Natural killer cell (primary cell): ENCODE data around the gene PTPRCAP. TPM values are rescaled to one million over a fixed set of nuclear protein-coding genes. Genes with fewer than 3 reads are reported as not detected.

Experiments
- ATAC-seq, 3 donors: fragments of 150-1000 bp in 2 of 3; fragments of 200-7000 bp in 1 of 3; cut with Tn5 transposase; 1 replicate in 1 of 3; 2 replicates in 2 of 3; pipeline ENCODE4 v1.10.0; 2021; ENCODE audit warnings: mild to moderate bottlenecking in 2 of 3, moderate library complexity in 2 of 3
- DNase-seq, 2 donors: peaks; one replicate each; pipeline versions ENCODE4 v3.0.0 to v3.0.0-alpha.2; 2013 to 2021; ENCODE audit warnings: mixed read lengths in 1 of 2
- H3K27ac ChIP-seq: one replicate; pipeline ENCODE4 v1.5.1; 2013; ENCODE audit warnings: mild to moderate bottlenecking, low read length
- H3K27me3 ChIP-seq: one replicate; pipeline ENCODE4 v1.6.1; 2013; ENCODE audit warnings: low read length; ENCODE audit not compliant: control insufficient read depth, insufficient read depth
- H3K36me3 ChIP-seq: one replicate; pipeline ENCODE4 v1.6.1; 2013; ENCODE audit warnings: low read length; ENCODE audit not compliant: control insufficient read depth, insufficient read depth
- H3K4me1 ChIP-seq: one replicate; pipeline ENCODE4 v1.6.1; 2013; ENCODE audit warnings: low read length; ENCODE audit not compliant: control insufficient read depth, insufficient read depth
- H3K4me3 ChIP-seq: one replicate; pipeline ENCODE4 v1.5.1; 2013; ENCODE audit warnings: low read length
- H3K9me3 ChIP-seq: one replicate; pipeline ENCODE4 v1.6.1; 2013; ENCODE audit warnings: low read length; ENCODE audit not compliant: control insufficient read depth, insufficient read depth
- H3K27ac Mint-ChIP-seq, 2 donors: one replicate each; pipeline ENCODE4 v1.8.0; 2022; ENCODE audit warnings: mild to moderate bottlenecking in 2 of 2, mixed read lengths in 2 of 2, moderate library complexity in 1 of 2
- H3K27me3 Mint-ChIP-seq, 2 donors: one replicate each; pipeline ENCODE4 v1.8.0; 2022; ENCODE audit warnings: low read depth in 2 of 2, mixed read lengths in 2 of 2
- H3K36me3 Mint-ChIP-seq: one replicate; pipeline ENCODE4 v1.8.0; 2022; ENCODE audit warnings: mixed read lengths
- H3K4me1 Mint-ChIP-seq, 2 donors: one replicate each; pipeline ENCODE4 v1.8.0; 2022; ENCODE audit warnings: mixed read lengths in 2 of 2
- H3K4me3 Mint-ChIP-seq: one replicate; pipeline ENCODE4 v1.8.0; 2022; ENCODE audit warnings: mild to moderate bottlenecking, moderate library complexity, mixed read lengths
- H3K9me3 Mint-ChIP-seq, 2 donors: one replicate each; pipeline ENCODE4 v1.8.0; 2022; ENCODE audit warnings: mixed read lengths in 2 of 2
- WGBS: methylation state at CpG from one replicate; pipeline ENCODE4 v1.1.7; 2013; ENCODE audit warnings: missing lambda C conversion rate; ENCODE audit not compliant: insufficient coverage; 5-methylcytosine and 5-hydroxymethylcytosine counted together
- intact Hi-C: fragments of 100-400 bp; cut with micrococcal nuclease; formaldehyde crosslinking; loops from one replicate; pipeline ENCODE4 v1.14.2; 2022
- total RNA-seq, 4 donors: library from RNA; stranded (reverse); fragments of 120-200 nt in 1 of 4; gene quantifications; one replicate each; pipeline versions ENCODE4 v1.2.3 to v1.2.4, GENCODE V29; 2013 to 2022
- TF ChIP-seq, protein P1 (sequence below): fragments of 200-600 bp; IDR thresholded peaks from one replicate; pipeline ENCODE4 v1.8.0; 2022; ENCODE audit warnings: antibody characterized with exemption

PTPRCAP gene
- total RNA-seq, 3 donors from 2014 or later (not counting 1 experiment from before 2014, with no cell fraction given): 240 to 301 (median 269) TPM

DNA sequence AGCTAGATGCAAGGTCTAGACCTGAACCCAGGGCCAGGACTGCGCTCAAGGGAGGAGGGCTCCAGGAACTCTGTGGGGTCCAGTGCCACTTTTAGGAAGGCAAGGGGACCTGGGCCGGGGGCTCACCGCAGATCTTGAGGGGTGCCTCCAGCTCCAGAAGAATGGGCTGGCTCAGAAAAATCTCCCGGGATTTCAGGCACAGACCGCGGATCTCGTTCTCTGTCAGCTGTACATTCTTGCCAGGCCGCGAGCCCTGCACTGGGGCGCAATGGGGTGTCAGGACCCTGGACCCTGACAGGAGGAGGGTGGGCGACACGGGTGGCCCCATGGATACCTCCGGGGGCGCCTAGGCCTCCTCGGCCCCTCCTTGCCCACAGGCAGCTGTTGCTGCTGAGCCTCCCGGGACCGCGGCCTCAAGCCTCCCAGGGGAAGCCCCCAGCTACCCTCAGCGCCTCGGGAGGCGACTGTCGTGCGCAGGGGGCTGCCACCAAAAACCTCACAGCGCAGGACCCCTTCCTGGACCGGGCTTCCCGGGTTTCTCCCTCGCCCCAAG is 36.5 kb downstream of the PTPRCAP start:
- H3K4me3 ChIP-seq: peak overlapping the region; percentile 69
- H3K27ac ChIP-seq: peak overlapping the region; percentile 60
- H3K27ac Mint-ChIP-seq: peak overlapping the region; percentile 84 to 96
- DNase-seq (no peak), ATAC-seq (peak; percentile 1 to 17 (median 4))
- peaks cover 52% of the 10 kb centered on the region for H3K36me3 ChIP-seq
- H3K27me3 ChIP-seq: no peaks in the 10 kb centered on the region
- H3K4me1 ChIP-seq: peaks cover 91% of the 10 kb centered on the region
- no peaks in the 10 kb centered on the region for H3K9me3 Mint-ChIP-seq
- peak overlapping the region; percentile 88 for H3K4me3 Mint-ChIP-seq
- H3K36me3 Mint-ChIP-seq: no peaks in the 10 kb centered on the region
- TF ChIP-seq, protein P1, sequence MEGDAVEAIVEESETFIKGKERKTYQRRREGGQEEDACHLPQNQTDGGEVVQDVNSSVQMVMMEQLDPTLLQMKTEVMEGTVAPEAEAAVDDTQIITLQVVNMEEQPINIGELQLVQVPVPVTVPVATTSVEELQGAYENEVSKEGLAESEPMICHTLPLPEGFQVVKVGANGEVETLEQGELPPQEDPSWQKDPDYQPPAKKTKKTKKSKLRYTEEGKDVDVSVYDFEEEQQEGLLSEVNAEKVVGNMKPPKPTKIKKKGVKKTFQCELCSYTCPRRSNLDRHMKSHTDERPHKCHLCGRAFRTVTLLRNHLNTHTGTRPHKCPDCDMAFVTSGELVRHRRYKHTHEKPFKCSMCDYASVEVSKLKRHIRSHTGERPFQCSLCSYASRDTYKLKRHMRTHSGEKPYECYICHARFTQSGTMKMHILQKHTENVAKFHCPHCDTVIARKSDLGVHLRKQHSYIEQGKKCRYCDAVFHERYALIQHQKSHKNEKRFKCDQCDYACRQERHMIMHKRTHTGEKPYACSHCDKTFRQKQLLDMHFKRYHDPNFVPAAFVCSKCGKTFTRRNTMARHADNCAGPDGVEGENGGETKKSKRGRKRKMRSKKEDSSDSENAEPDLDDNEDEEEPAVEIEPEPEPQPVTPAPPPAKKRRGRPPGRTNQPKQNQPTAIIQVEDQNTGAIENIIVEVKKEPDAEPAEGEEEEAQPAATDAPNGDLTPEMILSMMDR: no peak
- H3K9me3 ChIP-seq: no peaks in the 10 kb centered on the region
- whole genome bisulfite sequencing: 5% methylated on average over 27 of the region's 27 CpGs
- no peaks in the 10 kb centered on the region for H3K27me3 Mint-ChIP-seq
- H3K4me1 Mint-ChIP-seq: peaks cover 38 to 58% of the 10 kb centered on the region in 2 donors
- intact Hi-C loops: loop anchor here (5.0 kb wide), 3 partner anchors 66 to 106 kb away; partner anchors contain the start of genes AIP, CDK2AP2, PITPNM1 and TMEM134

DNA sequence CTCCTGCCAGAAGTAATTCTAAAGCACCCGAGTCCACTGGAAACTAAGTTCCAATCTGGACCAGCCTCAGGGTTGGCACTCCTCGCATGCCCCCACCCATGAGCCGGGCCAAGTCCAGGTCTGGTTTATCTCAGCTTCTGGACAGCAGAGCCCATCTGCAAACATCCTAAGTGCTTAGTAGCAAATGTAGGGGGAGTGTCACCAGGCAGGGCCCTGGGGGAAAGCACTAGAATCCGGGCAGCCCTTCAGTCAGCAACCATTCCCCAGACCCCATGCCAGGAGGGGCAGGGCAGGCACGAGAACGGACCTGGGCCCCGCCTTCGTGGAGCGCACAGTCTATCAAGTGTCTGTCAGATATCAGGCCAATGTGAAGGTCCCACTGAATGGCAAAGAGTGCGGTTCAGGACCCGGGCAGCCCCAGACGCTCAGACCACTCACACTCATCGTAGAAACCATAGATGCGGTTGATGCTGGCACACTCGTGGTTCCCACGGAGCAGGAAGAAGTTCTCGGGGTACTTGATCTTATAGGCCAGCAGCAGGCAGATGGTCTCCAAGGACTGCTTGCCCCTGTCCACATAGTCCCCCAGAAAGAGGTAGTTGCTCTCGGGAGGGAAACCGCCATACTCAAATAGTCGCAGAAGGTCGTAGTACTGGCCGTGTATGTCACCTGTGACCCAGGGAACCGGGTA is 37.1 kb downstream of the PTPRCAP start:
- ATAC-seq (no peak), DNase-seq (peak in 1 of 2 donors; percentile 41)
- H3K4me1 ChIP-seq: peaks cover 85% of the 10 kb centered on the region
- H3K9me3 ChIP-seq: no peaks in the 10 kb centered on the region
- Mint-ChIP-seq H3K27me3 (no peaks in the 10 kb centered on the region), H3K4me1 (peaks cover 33 to 52% of the 10 kb centered on the region in 2 donors), H3K36me3 (no peaks in the 10 kb centered on the region), H3K4me3 (peak overlapping the region; percentile 88), H3K27ac (peak overlapping the region; percentile 84 to 96), H3K9me3 (no peaks in the 10 kb centered on the region)
- peaks cover 52% of the 10 kb centered on the region for H3K36me3 ChIP-seq
- peak overlapping the region; percentile 60 for H3K27ac ChIP-seq
- 42% methylated on average over 23 of the region's 23 CpGs for WGBS
- TF ChIP-seq, protein P1: no peak
- no peaks in the 10 kb centered on the region for H3K27me3 ChIP-seq
- H3K4me3 ChIP-seq: peak overlapping the region; percentile 69
- intact Hi-C loops: loop anchor here (5.0 kb wide), 3 partner anchors 67 to 107 kb away; partner anchors contain the start of genes AIP, CDK2AP2, PITPNM1 and TMEM134

DNA sequence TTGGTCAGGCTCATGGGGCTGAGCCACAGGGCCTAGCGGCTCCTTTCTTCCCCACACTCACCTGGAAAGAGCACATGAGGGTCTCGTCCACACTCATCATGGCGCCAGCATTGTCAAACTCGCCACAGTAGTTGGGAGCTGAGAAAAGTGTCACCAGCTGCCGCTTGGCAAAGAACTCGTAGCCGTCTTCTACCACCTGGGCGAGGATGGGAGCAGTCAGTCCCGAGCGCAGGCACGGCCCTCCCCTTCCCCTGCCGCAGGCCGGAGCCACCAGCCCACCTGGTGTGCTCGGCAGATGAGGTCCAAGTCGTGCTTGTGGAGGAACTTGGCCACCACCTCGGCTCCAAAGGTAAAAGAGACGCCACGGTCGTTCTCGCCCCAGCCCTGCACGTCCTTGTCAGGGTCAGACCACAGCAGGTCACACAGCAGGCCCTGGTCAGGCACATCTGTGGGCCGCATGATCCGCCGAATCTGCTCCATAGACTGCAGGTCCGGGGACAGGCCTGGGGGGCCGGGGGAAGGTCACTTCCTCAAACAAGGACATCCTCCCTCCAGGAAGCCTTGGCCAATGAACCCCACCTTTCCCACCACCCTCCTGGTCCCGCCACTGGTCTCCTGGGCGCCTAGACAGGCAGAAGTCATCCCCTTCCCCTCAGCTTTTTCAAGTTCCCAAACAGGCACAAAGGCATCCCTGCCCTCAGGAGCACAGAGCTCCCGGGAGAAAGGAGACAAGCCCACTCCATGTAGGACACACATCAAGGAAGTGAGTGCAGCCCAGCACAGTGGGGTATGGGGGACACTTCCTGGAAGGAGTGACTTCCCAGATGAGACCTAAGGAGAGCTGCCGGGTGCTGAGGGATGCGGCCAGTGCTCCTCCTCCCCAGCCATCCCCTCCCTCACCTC is 38.6 kb downstream of the PTPRCAP start:
- no peak overlapping the region for H3K4me3 ChIP-seq
- no peak for ATAC-seq

More for the DNA sequence above, 38.6 kb downstream of the PTPRCAP start:
- Mint-ChIP-seq H3K9me3 (no peaks in the 10 kb centered on the region), H3K36me3 (no peaks in the 10 kb centered on the region), H3K27me3 (no peaks in the 10 kb centered on the region), H3K27ac (no peak overlapping the region), H3K4me3 (peak overlapping the region; percentile 47), H3K4me1 (peaks cover 23 to 39% of the 10 kb centered on the region in 2 donors)
- Histone ChIP-seq H3K4me1 (peaks cover 70% of the 10 kb centered on the region), H3K36me3 (peaks cover 50% of the 10 kb centered on the region), H3K27ac (no peak overlapping the region), H3K27me3 (no peaks in the 10 kb centered on the region), H3K9me3 (no peaks in the 10 kb centered on the region)
- TF ChIP-seq, protein P1: no peak
- no peak for DNase-seq
- whole genome bisulfite sequencing: 88% methylated on average over 31 of the region's 31 CpGs
- intact Hi-C loops: no loop called here
